Posterior vena cava (tissue), 2 donors: ENCODE results near the gene PXMP2. TPM values are rescaled to one million over a fixed set of nuclear protein-coding genes. Genes with fewer than 3 reads are reported as not detected.
"Not testable (repeated sequence)": the region's sequence is repeated elsewhere in the genome, so short reads cannot be mapped to it uniquely, and the experiment has no call there.

Experiments
- DNase-seq: peaks from one replicate; pipeline ENCODE4 v3.0.0-alpha.2; 2020; ENCODE audit warnings: low spot score
- intact Hi-C, 2 donors: fragments of 100-400 bp; cut with DNase I; formaldehyde crosslinking; loops; one replicate each; pipeline versions ENCODE4 v1.14.1 to v1.14.2; 2022 to 2023
- total RNA-seq, 2 donors: library from RNA; stranded (reverse); fragmentation: NEBNext Ultra II Directional; extraction: Animal tissue kit (Norgen Biotek cat#: 25700); gene quantifications; one replicate each; pipeline ENCODE4 v1.2.1, GENCODE V29; 2021
- donor health status: DM: yes; HTN: yes; CAD: no.
- donor health status: DM: yes; HTN: yes; CAD: no.

PXMP2 gene
- total RNA-seq, 2 donors from 2014 or later, result 7.1 to 9.5 TPM

DNA sequence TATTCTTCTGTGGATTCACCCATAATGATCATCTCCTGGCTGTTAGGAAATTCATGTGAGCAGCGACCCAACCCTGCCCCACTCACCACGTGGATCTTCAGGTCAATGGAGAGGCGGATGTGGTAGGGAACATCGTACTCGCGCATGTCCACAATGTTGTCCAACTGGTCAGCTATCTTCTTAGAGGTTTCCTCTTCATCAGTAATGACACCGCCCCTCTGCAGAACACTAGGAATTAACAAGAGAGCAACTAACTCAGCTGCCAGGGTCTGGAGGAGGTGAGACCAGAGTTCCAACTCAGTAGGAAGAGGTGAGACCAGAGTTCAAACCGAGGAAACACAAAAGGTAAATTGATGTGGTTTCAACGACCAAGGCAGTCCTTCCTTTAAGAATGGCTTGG, 9.9 kb upstream of the PXMP2 start:
- peak; percentile 41 for DNase-seq
- intact Hi-C loops, result no loop called here

DNA sequence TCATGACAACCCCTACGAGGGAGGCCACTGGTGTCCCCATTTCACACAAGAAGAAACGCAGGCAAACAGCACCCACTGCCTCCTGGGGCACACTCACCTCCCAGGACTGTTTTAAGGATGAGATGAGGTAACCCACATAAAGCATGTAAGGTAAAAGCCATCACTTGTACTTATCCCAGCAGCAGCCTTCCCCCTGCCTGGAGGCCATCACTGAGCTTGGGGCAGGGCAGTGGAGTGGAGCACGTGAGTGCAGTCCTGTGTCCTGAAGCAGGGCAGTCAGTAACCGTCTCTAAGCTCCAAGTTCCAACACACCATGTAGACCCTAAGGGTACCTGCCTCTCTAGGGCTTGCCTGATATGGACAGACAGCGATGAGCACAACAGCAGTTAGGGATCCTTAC, 2.0 kb upstream of the PXMP2 start:
- peak; percentile 74 for DNase-seq
- intact Hi-C loops, result no loop called here

DNA sequence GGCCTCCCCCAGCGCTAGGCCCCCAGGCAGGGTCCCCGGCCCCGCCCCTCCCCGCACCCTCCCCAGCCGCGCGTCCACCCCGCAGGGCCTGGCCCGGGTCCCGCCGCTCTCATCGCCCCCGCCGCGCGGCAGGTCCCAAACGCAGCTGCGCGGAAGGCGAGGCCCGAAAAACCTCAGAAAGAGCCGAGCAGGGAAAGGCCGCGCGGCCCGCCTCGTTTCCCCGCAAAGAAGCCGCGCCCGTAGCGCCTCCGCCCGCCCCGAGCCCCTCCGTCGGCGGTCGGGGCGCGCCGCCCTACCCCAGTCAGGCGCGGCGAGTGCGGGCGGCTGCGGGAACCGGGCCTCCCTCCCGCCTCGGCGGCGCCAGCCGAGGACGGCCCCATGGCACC, 569 bp upstream of the PXMP2 start:
- intact Hi-C loops, result no loop called here
- peak; percentile 78 for DNase-seq

DNA sequence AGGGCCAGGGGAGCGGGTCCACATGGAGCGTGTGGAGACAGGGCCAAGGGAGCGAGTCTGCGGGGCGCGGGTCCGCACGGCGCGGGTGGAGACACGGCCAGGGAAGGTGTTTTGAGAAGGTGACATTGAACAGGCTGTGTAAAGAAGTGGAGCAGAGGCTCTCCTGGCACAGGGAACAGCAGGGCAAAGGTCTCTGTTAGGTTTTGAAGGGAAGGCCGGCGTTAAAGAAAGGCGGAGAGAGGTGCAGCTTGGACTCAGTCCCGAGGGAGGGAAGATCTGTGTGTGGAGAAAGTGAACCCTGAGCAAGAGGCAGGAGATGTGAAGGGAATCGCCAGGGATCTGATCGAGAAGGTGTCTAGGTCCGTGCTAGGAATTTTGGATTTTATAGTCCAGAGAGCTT, 1.8 kb downstream of the PXMP2 start:
- DNase-seq, result no peak
- intact Hi-C loops, result no loop called here

DNA sequence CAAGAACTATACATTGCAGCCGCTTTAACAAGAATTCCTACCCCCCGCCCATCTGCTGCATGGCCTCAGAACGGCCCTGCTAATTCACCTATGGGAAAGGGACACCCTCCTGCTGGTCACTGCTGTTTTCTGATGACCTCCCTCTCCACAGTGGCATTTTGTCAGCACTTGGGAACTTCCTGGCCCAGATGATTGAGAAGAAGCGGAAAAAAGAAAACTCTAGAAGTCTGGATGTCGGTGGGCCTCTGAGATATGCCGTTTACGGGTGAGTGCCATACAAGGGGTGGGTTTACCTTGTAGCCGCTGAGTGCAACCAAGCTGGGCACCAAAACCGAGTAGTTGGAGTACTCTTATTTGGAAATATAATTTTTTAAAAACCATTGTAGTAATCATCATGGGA, 2.7 kb downstream of the PXMP2 start:
- intact Hi-C loops, result no loop called here
- DNase-seq, result no peak

DNA sequence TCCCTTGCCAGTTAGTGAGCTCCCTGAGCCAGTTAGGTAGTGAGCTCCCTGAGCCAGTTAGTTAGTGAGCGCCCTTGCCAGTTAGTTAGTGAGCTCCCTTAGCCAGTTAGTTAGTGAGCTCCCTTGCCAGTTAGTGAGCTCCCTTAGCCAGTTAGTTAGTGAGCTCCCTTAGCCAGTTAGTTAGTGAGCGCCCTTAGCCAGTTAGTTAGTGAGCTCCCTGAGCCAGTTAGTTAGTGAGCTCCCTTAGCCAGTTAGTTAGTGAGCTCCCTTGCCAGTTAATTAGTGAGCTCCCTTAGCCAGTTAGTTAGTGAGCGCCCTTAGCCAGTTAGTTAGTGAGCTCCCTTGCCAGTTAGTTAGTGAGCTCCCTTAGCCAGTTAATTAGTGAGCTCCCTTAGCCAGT, 4.6 kb downstream of the PXMP2 start:
- DNase-seq, intact Hi-C loops: not testable (repeated sequence)

DNA sequence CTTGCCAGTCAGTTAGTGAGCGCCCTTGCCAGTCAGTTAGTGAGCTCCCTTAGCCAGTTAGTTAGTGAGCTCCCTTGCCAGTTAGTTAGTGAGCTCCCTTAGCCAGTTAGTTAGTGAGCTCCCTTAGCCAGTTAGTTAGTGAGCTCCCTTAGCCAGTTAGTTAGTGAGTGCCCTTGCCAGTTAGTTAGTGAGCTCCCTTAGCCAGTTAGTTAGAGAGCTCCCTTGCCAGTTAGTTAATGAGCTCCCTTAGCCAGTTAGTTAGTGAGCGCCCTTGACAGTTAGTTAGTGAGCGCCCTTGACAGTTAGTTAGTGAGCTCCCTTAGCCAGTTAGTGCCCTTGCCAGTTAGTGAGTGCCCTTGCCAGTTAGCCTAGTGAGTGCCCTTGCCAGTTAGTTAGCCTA, 7.5 kb downstream of the PXMP2 start:
- DNase-seq, intact Hi-C loops: not testable (repeated sequence)

DNA sequence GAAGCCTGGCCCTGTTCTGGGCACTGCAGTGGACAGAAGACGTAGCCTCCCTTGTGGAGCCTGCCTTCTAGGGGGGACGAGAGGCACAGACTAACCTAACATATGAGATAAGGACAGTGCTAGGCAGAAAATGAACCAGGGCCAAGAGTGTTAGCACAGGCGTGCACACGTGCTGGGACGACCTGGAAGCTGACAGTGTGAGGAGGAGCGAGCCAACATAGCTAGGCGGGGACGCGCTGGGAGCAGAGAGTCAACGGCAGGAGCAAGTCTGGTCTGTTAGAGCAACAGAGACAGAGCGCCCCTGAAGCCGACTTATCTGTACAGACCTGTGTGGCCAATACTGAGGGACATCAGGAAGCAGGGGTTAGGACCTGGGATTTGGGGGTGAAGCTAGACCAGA, 8.0 kb downstream of the PXMP2 start:
- intact Hi-C loops, result no loop called here
- peak; percentile 41 for DNase-seq

DNA sequence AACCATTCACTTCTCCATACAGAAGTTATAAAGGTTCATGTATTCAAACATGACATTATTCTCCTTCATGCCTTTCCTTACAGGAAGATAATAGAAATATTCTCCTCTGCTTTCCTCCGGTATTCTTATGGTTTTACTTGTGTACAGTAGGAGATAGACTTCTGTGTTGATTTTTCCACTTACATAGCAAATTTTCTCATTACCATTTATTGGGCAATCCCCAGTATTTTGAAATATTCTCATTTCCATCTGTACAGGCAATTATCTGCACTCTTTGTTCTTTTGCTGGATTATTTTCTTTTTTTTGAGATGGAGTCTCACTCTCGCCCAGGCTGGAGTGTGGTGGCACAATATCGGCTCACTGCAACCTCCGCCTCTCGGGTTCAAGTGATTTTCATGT, 11.0 kb downstream of the PXMP2 start:
- intact Hi-C loops, result no loop called here
- no peak for DNase-seq

DNA sequence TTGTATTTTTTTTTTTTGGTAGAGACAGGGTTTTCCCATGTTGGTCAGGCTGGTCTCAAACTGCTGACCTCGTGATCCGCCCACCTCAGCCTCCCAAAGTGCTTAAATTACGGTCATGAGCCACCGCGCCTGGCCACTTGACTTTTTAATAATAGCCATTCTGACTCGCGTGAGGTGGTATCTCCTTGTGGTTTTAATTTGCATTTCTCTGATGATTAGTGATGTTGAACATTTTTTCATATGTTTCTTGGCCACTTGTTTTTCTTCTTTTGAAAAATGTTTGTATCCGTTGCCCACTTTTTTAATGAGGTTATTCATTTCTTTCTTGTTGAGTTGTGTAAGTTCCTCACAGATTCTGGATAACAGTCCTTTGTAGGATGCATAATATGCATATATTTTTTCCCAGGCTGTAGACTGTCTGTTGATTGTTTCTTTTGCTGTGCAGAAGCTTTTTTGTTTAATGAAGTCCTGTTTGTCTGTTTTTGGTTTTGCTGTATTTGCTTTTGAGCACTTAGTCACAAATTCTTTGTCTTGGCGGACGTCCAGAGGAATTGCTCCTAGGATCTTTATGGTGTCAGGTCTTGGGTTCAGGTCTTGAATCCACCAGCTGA, 12.9 kb downstream of the PXMP2 start:
- no peak for DNase-seq
- intact Hi-C loops, result no loop called here

DNA sequence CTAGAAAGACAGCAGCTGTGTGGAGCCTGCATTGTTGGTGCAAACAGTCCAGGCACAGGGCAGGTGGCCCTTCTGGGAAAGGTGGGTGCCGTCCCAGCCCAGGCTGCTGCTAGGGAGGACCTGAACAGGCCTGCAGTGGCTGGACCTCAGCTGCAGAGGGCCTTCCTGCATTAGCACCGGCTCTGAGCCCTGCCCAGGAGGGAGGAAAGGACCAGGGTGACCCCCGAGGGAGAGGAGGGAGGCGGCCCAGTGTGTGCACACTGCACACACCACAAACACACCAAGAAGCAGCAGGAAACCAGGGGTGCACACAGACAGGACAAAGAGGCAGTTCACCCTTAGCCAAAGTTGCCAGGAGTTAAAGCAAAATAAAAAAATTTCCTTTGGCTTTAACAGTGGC, 15.3 kb downstream of the PXMP2 start:
- intact Hi-C loops, result no loop called here
- no peak for DNase-seq

DNA sequence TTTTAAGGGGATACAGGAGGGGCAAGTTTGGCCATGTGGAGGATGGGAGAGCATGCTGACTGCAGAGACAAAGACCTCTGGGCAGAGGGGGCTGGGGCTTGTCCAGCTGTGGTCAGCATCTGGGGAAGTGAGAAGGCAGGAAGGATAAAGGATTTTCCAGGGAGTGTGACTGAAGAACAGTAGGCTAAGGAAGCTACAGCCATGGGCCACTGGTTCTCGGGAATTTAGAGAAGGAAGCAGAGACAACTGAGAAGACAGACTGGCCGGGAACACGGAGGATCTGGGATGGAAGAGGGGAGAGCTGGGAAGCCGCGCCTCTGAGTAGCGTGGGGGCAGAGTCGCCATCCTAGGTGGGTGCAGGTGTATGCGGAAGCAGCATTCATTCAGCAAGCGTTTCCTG, 16.3 kb downstream of the PXMP2 start:
- DNase-seq, result no peak
- intact Hi-C loops, result no loop called here

DNA sequence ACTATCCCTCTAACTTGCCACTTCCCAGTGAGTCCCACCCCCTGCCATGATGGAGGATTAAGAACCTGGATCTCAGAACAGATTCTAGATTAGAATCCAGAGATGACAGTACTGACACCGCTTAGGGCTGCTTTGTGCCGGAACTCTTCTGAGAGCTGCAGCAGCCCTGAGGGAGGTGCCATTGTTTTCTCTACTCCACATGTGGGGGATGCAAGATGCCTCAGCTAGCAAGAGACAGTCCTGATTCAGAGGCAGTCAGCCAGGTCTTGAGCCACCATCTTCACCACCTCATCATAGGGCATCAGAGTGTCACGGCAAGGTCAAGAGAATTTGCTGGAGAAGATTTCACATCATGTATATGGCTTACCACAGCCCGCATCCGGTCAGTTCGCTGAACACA, 19.9 kb downstream of the PXMP2 start:
- intact Hi-C loops, result no loop called here
- no peak for DNase-seq

DNA sequence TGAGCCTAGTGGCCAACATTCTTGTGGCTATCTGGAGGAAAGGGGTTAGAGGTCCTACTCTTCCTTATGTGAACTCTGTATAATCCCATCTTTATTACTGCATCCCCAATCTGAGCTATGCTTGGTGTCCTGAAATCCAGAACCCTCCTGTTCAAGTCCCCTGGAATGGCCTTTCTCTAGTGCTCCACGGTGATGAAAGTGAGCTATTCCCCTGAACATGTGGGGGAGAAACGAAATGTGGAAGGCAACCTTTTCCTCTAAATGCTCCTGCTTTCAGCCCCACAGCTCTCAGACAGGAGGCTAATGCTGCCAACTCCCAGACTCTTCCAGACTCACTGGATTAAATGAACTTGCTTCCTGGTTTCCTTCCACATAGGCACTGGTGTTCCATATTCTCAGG, 20.8 kb downstream of the PXMP2 start:
- intact Hi-C loops, result no loop called here
- DNase-seq, result no peak

DNA sequence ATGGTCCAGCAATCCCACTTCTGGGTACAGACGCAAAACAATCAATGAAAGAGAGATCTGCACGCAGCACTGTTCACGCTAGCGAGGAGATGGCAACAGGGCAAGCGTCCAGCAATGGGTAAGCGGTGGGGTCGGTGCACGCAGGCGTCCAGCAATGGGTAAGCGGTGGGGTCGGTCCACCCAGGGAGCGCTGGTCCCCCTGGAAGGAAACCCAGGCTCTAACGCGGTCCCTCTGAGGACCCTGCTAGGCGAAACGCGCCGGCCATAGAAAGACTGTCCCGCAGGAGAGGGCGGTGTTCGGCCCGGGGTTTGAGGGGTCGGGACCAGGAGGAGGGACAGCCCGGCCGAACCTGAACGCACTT, 22.6 kb downstream of the PXMP2 start:
- peak; percentile 82 for DNase-seq
- intact Hi-C loops, result no loop called here

DNA sequence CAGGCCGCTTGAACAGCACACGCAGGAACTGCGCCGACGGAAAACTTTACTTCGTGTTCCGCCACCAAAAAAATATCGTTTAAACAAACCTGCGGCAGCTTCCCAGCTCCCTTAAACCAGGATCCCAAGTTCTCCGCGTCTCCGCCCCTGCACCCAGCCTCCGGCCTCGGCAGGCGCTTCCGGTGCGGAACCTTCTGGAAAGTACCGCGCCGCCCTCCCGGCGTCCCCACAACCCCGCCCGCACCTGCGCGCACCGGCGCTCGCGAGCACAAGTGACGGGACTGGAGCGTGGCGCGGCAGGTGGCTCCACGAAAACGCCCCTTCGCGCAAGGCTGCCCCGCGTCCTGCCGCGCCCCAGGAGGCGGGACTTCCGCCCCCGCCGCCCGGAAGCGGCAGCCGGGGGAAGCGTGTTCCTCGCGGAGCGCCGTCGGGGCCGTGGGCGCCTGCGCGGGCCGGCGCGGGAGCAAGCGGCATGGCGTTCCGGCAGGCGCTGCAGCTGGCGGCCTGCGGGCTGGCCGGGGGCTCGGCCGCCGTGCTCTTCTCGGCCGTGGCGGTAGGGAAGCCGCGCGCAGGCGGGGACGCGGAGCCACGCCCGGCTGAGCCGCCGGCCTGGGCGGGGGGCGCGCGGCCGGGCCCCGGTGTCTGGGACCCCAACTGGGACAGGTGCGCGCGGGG, 23.2 kb downstream of the PXMP2 start, which contains the start of gene PGAM5:
TSS of gene PGAM5 (plus strand) at position 438 of the 675 bp plus-strand sequence. CDS start at position 473, 35 bp downstream.
- intact Hi-C loops, result no loop called here
- DNase-seq, result peak; percentile 94

DNA sequence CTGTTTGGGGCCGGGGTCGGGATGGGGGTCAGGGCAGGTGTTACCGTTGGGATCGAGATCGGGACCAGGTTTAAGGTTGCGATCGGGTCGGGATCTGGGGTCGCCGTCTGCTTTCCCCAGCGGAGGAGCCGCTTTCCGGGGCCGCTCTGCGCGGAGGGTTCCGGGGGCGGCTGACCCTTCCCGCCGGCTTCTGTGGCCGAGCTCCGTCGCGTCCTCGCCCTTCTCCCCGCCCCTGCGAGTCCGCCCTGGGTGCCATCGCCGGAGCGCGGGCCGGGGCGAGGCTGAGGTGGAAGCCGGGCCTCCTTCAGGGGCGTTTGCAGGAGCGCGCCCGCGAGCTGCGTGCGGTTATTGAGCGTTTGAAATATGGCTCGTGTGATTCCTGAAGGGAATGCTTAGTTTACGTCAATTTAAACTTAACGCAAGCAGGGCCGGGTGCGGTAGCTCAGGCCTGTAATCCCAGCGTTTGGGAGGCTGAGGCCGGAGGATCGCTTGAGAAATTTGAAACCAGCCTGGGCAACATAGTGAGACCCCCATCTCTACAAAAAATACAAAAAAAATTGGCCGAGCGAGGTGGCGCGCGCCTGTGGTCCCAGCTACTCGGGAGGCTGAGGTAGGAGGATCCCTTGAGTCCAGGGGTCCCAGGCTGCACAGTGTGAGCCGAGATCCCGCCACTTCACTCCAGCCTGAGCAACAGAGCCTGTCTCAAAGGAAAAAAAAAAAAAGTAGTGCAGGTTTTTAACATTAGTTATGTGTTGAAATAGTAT, 23.9 kb downstream of the PXMP2 start:
- intact Hi-C loops, result no loop called here
- DNase-seq, result no peak

DNA sequence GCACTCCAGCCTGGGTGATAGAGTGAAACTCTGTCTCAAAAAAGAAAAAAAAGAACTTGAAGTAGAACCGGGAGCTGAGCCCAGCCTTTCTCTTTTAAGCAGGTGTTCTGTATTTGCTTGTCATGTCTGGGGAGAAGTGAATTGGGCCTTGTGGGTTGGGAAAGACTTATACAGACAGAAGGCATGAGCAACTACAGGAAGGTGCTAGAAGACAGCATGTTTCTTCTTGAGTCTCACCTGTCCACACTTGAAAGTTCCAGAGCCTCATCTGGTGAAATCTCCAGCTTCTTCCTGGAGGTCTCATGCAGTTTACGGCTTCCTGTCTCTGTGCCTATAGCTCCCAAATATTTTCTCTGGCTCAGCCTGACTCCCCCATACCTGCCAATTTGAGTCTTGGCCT, 25.7 kb downstream of the PXMP2 start:
- no peak for DNase-seq
- intact Hi-C loops, result no loop called here

DNA sequence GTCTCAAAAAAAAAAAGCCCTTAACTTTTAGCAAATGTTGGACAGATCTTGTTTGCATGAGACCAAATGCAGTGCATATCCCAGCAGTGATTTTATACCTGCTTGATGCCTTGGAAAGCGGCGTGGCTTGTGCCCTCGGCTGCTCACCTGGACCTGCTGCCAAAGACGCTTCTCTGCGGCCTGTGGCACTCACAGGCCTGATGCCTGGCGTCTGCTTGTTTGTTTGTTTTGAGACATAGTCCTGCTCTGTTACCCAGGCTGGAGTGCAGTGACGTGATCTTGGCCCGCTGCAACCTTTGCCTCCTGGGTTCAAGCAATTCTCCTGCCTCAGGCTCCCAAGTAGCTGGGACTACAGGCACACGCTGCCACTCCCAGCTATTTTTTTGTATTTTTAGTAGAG, 28.5 kb downstream of the PXMP2 start:
- no peak for DNase-seq
- intact Hi-C loops, result no loop called here

DNA sequence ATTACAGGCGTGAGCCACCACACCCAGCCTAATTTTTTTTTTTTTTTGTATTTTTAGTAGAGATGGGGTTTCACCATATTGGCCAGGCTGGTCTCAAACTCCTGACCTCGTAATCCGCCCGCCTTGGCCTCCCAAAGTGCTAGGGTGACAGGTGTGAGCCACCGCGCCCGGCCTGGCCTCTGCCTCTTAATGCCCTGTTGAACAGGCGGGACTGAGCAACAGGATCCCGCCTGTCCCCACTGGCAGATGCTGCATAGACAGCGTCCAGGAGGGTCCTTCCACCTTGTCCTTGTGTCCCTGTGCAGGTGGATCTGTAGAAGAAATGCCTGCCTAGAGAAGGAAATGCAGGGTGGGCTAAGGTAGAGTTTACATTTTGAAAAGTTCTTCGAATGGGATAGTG, 29.0 kb downstream of the PXMP2 start:
- DNase-seq, result no peak
- intact Hi-C loops, result no loop called here

DNA sequence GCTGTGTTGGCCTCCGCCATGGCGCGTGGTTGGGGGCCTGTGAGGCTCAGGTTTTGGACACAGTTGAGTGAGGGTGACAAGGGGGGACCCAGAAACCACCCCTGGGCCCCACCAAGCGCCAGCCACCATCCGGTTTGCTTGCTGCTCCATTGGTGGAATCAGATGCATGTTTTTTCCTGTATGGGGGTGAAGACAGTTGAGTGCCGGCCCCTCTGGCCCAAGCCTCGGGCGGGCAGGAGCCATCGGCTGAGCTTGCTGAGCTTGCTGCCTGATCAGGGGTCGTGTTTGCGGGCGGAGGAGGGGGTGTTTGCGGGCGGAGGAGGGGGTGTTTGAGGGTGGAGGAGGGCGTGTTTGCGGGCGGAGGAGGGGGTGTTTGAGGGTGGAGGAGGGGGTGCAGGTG, 29.6 kb downstream of the PXMP2 start:
- intact Hi-C loops, result no loop called here
- DNase-seq, result no peak
